ENCODE measurements around the gene SPOCD1. TPM values are rescaled to one million over a fixed set of nuclear protein-coding genes. Genes with fewer than 3 reads are reported as not detected.

SPOCD1 gene
- total and polyA plus RNA-seq, 5 donors from 2014 or later = 1.1 TPM; not detected in 4

GRCh38 chr1:31764312-31765040 is 51.3 kb downstream of the SPOCD1 start, which contains the start of gene ADGRB2:
Gene ADGRB2, minus strand, starts transcription at chr1:31764340. Its CDS starts 7,119 bp downstream, at chr1:31757221.
- no peaks in the 10 kb centered on the region for H3K36me3 Mint-ChIP-seq
- peak within 1 kb of the TSS; percentile 76 to 90 (median 86) for H3K4me3 Mint-ChIP-seq
- Histone ChIP-seq H3K27ac (ENCODE audit: insufficient read depth, low read length, poor library complexity, severe bottlenecking) (no peak within 1 kb of the TSS), H3K4me3 (ENCODE audit: low read depth, low read length) (peak within 1 kb of the TSS; percentile 43), H3K36me3 (ENCODE audit: control insufficient read depth, insufficient read depth, low read length) (no peaks in the 10 kb centered on the region), H3K4me1 (ENCODE audit: control insufficient read depth, insufficient read depth, low read length, poor library complexity, severe bottlenecking) (peaks cover 33% of the 10 kb centered on the region), H3K9me3 (ENCODE audit: control insufficient read depth in 2 of 2, low read length in 2 of 2) (no peaks in the 10 kb centered on the region), H3K27me3 (ENCODE audit: control insufficient read depth, insufficient read depth, low read length) (peaks cover 16% of the 10 kb centered on the region)
- peaks cover 0 to 2% (median 0%) of the 10 kb centered on the region in 7 donors for H3K9me3 Mint-ChIP-seq
- ATAC-seq (ENCODE audit: low read depth in 2 of 2) (no peak), DNase-seq (peak in 1 of 3 donors; percentile 22)
- H3K27me3 Mint-ChIP-seq = peaks cover 57% of the 10 kb centered on the region
- peaks cover 0 to 40% (median 3%) of the 10 kb centered on the region in 4 donors for H3K4me1 Mint-ChIP-seq
- H3K27ac Mint-ChIP-seq = peak within 1 kb of the TSS in 2 of 3 donors; percentile 14 to 31

- DNase-seq = peak in 1 of 3 donors; percentile 22
- Mint-ChIP-seq H3K36me3 (no peaks in the 10 kb centered on the region), H3K4me1 (peaks cover 0 to 33% (median 3%) of the 10 kb centered on the region in 4 donors), H3K27ac (peak overlapping the region in 1 of 3 donors; percentile 31), H3K27me3 (peaks cover 59% of the 10 kb centered on the region), H3K9me3 (peaks cover 0 to 2% (median 0%) of the 10 kb centered on the region in 7 donors), H3K4me3 (peak overlapping the region in 3 of 4 donors; percentile 19 to 85 (median 77))
- Histone ChIP-seq H3K4me1 (ENCODE audit: control insufficient read depth, insufficient read depth, low read length, poor library complexity, severe bottlenecking) (peaks cover 33% of the 10 kb centered on the region), H3K27me3 (ENCODE audit: control insufficient read depth, insufficient read depth, low read length) (peaks cover 16% of the 10 kb centered on the region), H3K4me3 (ENCODE audit: low read depth, low read length) (no peak overlapping the region), H3K36me3 (ENCODE audit: control insufficient read depth, insufficient read depth, low read length) (no peaks in the 10 kb centered on the region), H3K9me3 (ENCODE audit: control insufficient read depth in 2 of 2, low read length in 2 of 2) (no peaks in the 10 kb centered on the region), H3K27ac (ENCODE audit: insufficient read depth, low read length, poor library complexity, severe bottlenecking) (no peak overlapping the region)
- no peak for ATAC-seq (ENCODE audit: low read depth in 2 of 2)
Measured at GRCh38 chr1:31763671-31764311, 52.0 kb downstream of the SPOCD1 start.

GRCh38 chr1:31762726-31763670 is 52.8 kb downstream of the SPOCD1 start:
- H3K27ac ChIP-seq (ENCODE audit: insufficient read depth, low read length, poor library complexity, severe bottlenecking) = no peak overlapping the region

GRCh38 chr1:31762323-31762722 is 53.5 kb downstream of the SPOCD1 start:
- Mint-ChIP-seq H3K27ac (no peak overlapping the region), H3K27me3 (peaks cover 50% of the 10 kb centered on the region), H3K4me3 (peak overlapping the region in 3 of 4 donors; percentile 43 to 76 (median 46)), H3K36me3 (no peaks in the 10 kb centered on the region), H3K9me3 (peaks cover 0 to 2% (median 0%) of the 10 kb centered on the region in 7 donors), H3K4me1 (peaks cover 0 to 32% (median 3%) of the 10 kb centered on the region in 4 donors)
- DNase-seq (no peak), ATAC-seq (ENCODE audit: low read depth in 2 of 2) (no peak)
- Histone ChIP-seq H3K27ac (ENCODE audit: insufficient read depth, low read length, poor library complexity, severe bottlenecking) (no peak overlapping the region), H3K36me3 (ENCODE audit: control insufficient read depth, insufficient read depth, low read length) (no peaks in the 10 kb centered on the region), H3K4me3 (ENCODE audit: low read depth, low read length) (no peak overlapping the region), H3K9me3 (ENCODE audit: control insufficient read depth in 2 of 2, low read length in 2 of 2) (no peaks in the 10 kb centered on the region), H3K27me3 (ENCODE audit: control insufficient read depth, insufficient read depth, low read length) (peaks cover 15% of the 10 kb centered on the region), H3K4me1 (ENCODE audit: control insufficient read depth, insufficient read depth, low read length, poor library complexity, severe bottlenecking) (peaks cover 33% of the 10 kb centered on the region)

More at GRCh38 chr1:31762726-31763670, 52.8 kb downstream of the SPOCD1 start:
- Mint-ChIP-seq H3K9me3 (peaks cover 0 to 2% (median 0%) of the 10 kb centered on the region in 7 donors), H3K36me3 (no peaks in the 10 kb centered on the region), H3K4me3 (peak overlapping the region; percentile 19 to 85 (median 79)), H3K4me1 (peaks cover 0 to 32% (median 3%) of the 10 kb centered on the region in 4 donors), H3K27me3 (peaks cover 52% of the 10 kb centered on the region), H3K27ac (peak overlapping the region in 1 of 3 donors; percentile 31)
- Histone ChIP-seq H3K4me1 (ENCODE audit: control insufficient read depth, insufficient read depth, low read length, poor library complexity, severe bottlenecking) (peaks cover 33% of the 10 kb centered on the region), H3K9me3 (ENCODE audit: control insufficient read depth in 2 of 2, low read length in 2 of 2) (no peaks in the 10 kb centered on the region), H3K27me3 (ENCODE audit: control insufficient read depth, insufficient read depth, low read length) (peaks cover 16% of the 10 kb centered on the region), H3K4me3 (ENCODE audit: low read depth, low read length) (peak overlapping the region; percentile 43), H3K36me3 (ENCODE audit: control insufficient read depth, insufficient read depth, low read length) (no peaks in the 10 kb centered on the region)
- DNase-seq (peak; percentile 60 to 69 (median 61)), ATAC-seq (ENCODE audit: low read depth in 2 of 2) (peak; percentile 32 to 35)

GRCh38 chr1:31761883-31762282 is 53.9 kb downstream of the SPOCD1 start:
- Mint-ChIP-seq H3K36me3 (no peaks in the 10 kb centered on the region), H3K27ac (no peak overlapping the region), H3K4me3 (peak overlapping the region; percentile 46 to 76 (median 64)), H3K9me3 (peaks cover 0 to 2% (median 0%) of the 10 kb centered on the region in 7 donors), H3K27me3 (peaks cover 48% of the 10 kb centered on the region), H3K4me1 (peaks cover 0 to 32% (median 3%) of the 10 kb centered on the region in 4 donors)
- no peak for ATAC-seq (ENCODE audit: low read depth in 2 of 2)
- Histone ChIP-seq H3K27ac (ENCODE audit: insufficient read depth, low read length, poor library complexity, severe bottlenecking) (no peak overlapping the region), H3K36me3 (ENCODE audit: control insufficient read depth, insufficient read depth, low read length) (no peaks in the 10 kb centered on the region), H3K4me3 (ENCODE audit: low read depth, low read length) (no peak overlapping the region), H3K9me3 (ENCODE audit: control insufficient read depth in 2 of 2, low read length in 2 of 2) (no peaks in the 10 kb centered on the region), H3K27me3 (ENCODE audit: control insufficient read depth, insufficient read depth, low read length) (peaks cover 15% of the 10 kb centered on the region), H3K4me1 (ENCODE audit: control insufficient read depth, insufficient read depth, low read length, poor library complexity, severe bottlenecking) (peaks cover 33% of the 10 kb centered on the region)
- DNase-seq = no peak

- no peak overlapping the region for H3K27ac ChIP-seq (ENCODE audit: insufficient read depth, low read length, poor library complexity, severe bottlenecking)
- Mint-ChIP-seq H3K27ac (peak overlapping the region in 2 of 3 donors; percentile 36 to 52), H3K36me3 (no peaks in the 10 kb centered on the region), H3K27me3 (peaks cover 40% of the 10 kb centered on the region), H3K4me3 (peak overlapping the region; percentile 63 to 76 (median 72)), H3K4me1 (peaks cover 0 to 32% (median 3%) of the 10 kb centered on the region in 4 donors), H3K9me3 (peaks cover 0 to 2% (median 0%) of the 10 kb centered on the region in 7 donors)
- peak; percentile 47 to 57 (median 52) for DNase-seq
- H3K36me3 ChIP-seq (ENCODE audit: control insufficient read depth, insufficient read depth, low read length) = no peaks in the 10 kb centered on the region
- no peaks in the 10 kb centered on the region for H3K9me3 ChIP-seq (ENCODE audit: control insufficient read depth in 2 of 2, low read length in 2 of 2)
- H3K27me3 ChIP-seq (ENCODE audit: control insufficient read depth, insufficient read depth, low read length) = peaks cover 15% of the 10 kb centered on the region
- peak; percentile 56 to 70 for ATAC-seq (ENCODE audit: low read depth in 2 of 2)
- H3K4me3 ChIP-seq (ENCODE audit: low read depth, low read length) = no peak overlapping the region
- peaks cover 33% of the 10 kb centered on the region for H3K4me1 ChIP-seq (ENCODE audit: control insufficient read depth, insufficient read depth, low read length, poor library complexity, severe bottlenecking)
Measured at GRCh38 chr1:31760471-31761470, 55.1 kb downstream of the SPOCD1 start.
